Measurements from ENCODE around the gene COL20A1.

The COL20A1 gene

GRCh38 chr20:63321148-63321831 lies 28.3 kb downstream of the COL20A1 start:
- no peaks in the 10 kb centered on the region for H3K36me3 ChIP-seq (ENCODE audit: control insufficient read depth, insufficient read depth, low read length)
- no peak for DNase-seq (ENCODE audit: extremely low read depth, insufficient read length)
- no peak for TF ChIP-seq CTCF (IDR thresholded peaks at IDR 0.05; ENCODE audit: insufficient read depth, low read length, poor library complexity, severe bottlenecking)
- no peaks in the 10 kb centered on the region for H3K27me3 ChIP-seq (replicated peaks; ENCODE audit: control insufficient read depth, insufficient read depth, low read length)
- H3K4me3 ChIP-seq (replicated peaks; ENCODE audit: low read depth, low read length), result no peak overlapping the region

GRCh38 chr20:63322146-63322932 lies 29.4 kb downstream of the COL20A1 start:
- DNase-seq (ENCODE audit: extremely low read depth, insufficient read length), result no peak
- H3K36me3 ChIP-seq (ENCODE audit: control insufficient read depth, insufficient read depth, low read length), result no peaks in the 10 kb centered on the region
- TF ChIP-seq CTCF (IDR thresholded peaks at IDR 0.05; ENCODE audit: insufficient read depth, low read length, poor library complexity, severe bottlenecking), result no peak
- H3K4me3 ChIP-seq (replicated peaks; ENCODE audit: low read depth, low read length), result no peak overlapping the region
- H3K27me3 ChIP-seq (replicated peaks; ENCODE audit: control insufficient read depth, insufficient read depth, low read length), result no peaks in the 10 kb centered on the region

DNA sequence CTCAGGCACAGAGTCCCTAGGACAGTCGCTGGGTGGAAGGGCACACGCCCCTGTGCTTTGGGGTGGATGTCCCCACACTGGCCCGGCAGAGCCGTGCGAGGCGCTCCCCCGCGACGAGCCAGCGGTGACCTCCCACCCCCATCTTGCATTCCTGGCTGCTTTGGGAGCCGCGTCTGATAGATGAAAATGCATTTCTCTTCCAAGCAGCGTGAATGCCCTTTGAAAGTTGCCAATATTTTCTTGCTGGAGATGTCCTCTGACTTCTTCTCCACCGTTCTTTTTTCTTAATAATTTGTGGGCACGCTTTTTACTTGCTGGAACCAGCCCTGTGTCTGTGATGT lies 29.9 kb downstream of the COL20A1 start:
- no peak for DNase-seq (ENCODE audit: extremely low read depth, insufficient read length)
- no peak overlapping the region for H3K4me3 ChIP-seq (replicated peaks; ENCODE audit: low read depth, low read length)
- no peak for TF ChIP-seq CTCF (IDR thresholded peaks at IDR 0.05; ENCODE audit: insufficient read depth, low read length, poor library complexity, severe bottlenecking)
- no peaks in the 10 kb centered on the region for H3K27me3 ChIP-seq (replicated peaks; ENCODE audit: control insufficient read depth, insufficient read depth, low read length)
- H3K36me3 ChIP-seq (ENCODE audit: control insufficient read depth, insufficient read depth, low read length), result no peaks in the 10 kb centered on the region

GRCh38 chr20:63323357-63323981 lies 30.5 kb downstream of the COL20A1 start:
- no peak for DNase-seq (ENCODE audit: extremely low read depth, insufficient read length)
- no peak for TF ChIP-seq CTCF (IDR thresholded peaks at IDR 0.05; ENCODE audit: insufficient read depth, low read length, poor library complexity, severe bottlenecking)
- Histone ChIP-seq H3K36me3 (ENCODE audit: control insufficient read depth, insufficient read depth, low read length) (no peaks in the 10 kb centered on the region), H3K4me3 (replicated peaks; ENCODE audit: low read depth, low read length) (no peak overlapping the region), H3K27me3 (replicated peaks; ENCODE audit: control insufficient read depth, insufficient read depth, low read length) (no peaks in the 10 kb centered on the region)

- Histone ChIP-seq H3K4me3 (replicated peaks; ENCODE audit: low read depth, low read length) (no peak overlapping the region), H3K27me3 (replicated peaks; ENCODE audit: control insufficient read depth, insufficient read depth, low read length) (no peaks in the 10 kb centered on the region), H3K36me3 (ENCODE audit: control insufficient read depth, insufficient read depth, low read length) (no peaks in the 10 kb centered on the region)
- TF ChIP-seq CTCF (IDR thresholded peaks at IDR 0.05; ENCODE audit: insufficient read depth, low read length, poor library complexity, severe bottlenecking), result no peak
- DNase-seq (ENCODE audit: extremely low read depth, insufficient read length), result no peak
These were observed 32.1 kb downstream of the COL20A1 start for GRCh38 chr20:63325021-63325471.
